ENCODE results near the gene SLC39A13.

DNA sequence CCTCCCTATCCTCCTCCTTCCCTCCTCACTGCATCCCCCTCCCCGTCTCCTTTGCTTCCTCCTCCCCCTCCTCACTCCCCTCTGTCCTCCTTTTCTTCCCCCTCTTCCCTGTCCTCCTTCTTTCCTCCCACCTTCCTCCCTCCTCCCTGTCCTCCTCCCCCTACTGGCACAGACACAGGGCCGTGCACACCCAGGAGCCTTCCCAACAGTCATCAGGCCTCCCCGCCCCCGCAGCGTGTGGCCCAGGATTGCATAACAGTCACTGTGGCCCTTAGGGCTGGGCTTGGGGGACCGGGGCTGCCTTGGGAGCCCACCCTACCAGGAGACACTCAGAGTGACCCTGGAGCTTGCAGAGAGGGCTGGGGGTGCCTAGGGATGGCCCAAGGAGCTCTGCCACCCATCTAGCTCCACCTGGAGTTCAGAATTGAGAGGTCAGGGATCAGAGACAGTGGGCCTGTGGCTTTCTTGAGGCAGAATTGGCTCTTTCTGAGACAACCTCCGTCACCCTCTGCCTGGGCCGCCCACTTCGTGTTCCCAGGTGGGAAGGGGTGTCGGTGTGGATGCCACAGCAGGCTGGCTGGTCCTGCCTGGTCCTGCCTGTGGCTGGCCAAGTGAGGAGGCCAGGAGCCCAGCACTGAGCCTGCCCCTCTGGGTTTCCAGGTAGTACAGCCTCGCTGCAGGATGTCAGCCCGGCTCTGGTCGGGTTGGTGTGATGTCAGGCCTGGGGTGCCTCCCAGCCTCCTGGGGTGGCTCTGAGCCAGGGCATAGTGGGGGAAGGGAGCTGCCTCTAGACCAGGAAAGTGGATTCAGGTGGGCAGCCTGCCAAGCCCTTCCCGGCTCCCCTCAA, 31.6 kb upstream of the SLC39A13 start:
- TF ChIP-seq CTCF (IDR thresholded peaks at IDR 0.05; ENCODE audit: insufficient read depth, low read length, poor library complexity, severe bottlenecking) (peak; percentile 18), EZH2phosphoT487 (conservative IDR thresholded peaks at IDR 0.05; ENCODE audit: low read length) (no peak)

Measured in SU-DHL-6 (cell line).